ENCODE results near the gene RUNX1. TPM values are rescaled to one million over a fixed set of nuclear protein-coding genes. Genes with fewer than 3 reads are reported as not detected.

Gene RUNX1
- total and polyA plus RNA-seq, 2 of the 13 experiments (the other 11 are each of a cell fraction or from before 2014, with no cell fraction given), result 5.4 to 6.4 TPM

GRCh38 chr21:34836103-34836932 is 212.8 kb downstream of the RUNX1 start (continued):
- no peak for TF ChIP-seq CSRNP2 (CRISPR knock-in tag; conservative IDR thresholded peaks at IDR 0.05; ENCODE audit: low read depth)
- 0 out of 2 replicates have a peak, but pooled peaks have one; percentile 60 for TF ChIP-seq MEIS2 (CRISPR knock-in tag; IDR thresholded peaks at IDR 0.05)
- TF ChIP-seq DBP (CRISPR knock-in tag; IDR thresholded peaks at IDR 0.05; ENCODE audit: not compliant biosample characterization), result no peak
- TF ChIP-seq ZNF615 (CRISPR knock-in tag; IDR thresholded peaks at IDR 0.05; ENCODE audit: borderline replicate concordance), result no peak
- no peak for TF ChIP-seq ZNF530 (CRISPR knock-in tag; IDR thresholded peaks at IDR 0.05; ENCODE audit: low read depth)
- TF ChIP-seq ZNF563 (CRISPR knock-in tag; IDR thresholded peaks at IDR 0.05), result no peak
- TF ChIP-seq YEATS4 (CRISPR knock-in tag; IDR thresholded peaks at IDR 0.05; ENCODE audit: borderline replicate concordance), result no peak
- TF ChIP-seq ZNF263 (CRISPR knock-in tag; IDR thresholded peaks at IDR 0.05), result no peak
- TF ChIP-seq, protein P1, sequence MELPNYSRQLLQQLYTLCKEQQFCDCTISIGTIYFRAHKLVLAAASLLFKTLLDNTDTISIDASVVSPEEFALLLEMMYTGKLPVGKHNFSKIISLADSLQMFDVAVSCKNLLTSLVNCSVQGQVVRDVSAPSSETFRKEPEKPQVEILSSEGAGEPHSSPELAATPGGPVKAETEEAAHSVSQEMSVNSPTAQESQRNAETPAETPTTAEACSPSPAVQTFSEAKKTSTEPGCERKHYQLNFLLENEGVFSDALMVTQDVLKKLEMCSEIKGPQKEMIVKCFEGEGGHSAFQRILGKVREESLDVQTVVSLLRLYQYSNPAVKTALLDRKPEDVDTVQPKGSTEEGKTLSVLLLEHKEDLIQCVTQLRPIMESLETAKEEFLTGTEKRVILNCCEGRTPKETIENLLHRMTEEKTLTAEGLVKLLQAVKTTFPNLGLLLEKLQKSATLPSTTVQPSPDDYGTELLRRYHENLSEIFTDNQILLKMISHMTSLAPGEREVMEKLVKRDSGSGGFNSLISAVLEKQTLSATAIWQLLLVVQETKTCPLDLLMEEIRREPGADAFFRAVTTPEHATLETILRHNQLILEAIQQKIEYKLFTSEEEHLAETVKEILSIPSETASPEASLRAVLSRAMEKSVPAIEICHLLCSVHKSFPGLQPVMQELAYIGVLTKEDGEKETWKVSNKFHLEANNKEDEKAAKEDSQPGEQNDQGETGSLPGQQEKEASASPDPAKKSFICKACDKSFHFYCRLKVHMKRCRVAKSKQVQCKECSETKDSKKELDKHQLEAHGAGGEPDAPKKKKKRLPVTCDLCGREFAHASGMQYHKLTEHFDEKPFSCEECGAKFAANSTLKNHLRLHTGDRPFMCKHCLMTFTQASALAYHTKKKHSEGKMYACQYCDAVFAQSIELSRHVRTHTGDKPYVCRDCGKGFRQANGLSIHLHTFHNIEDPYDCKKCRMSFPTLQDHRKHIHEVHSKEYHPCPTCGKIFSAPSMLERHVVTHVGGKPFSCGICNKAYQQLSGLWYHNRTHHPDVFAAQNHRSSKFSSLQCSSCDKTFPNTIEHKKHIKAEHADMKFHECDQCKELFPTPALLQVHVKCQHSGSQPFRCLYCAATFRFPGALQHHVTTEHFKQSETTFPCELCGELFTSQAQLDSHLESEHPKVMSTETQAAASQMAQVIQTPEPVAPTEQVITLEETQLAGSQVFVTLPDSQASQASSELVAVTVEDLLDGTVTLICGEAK (IDR thresholded peaks at IDR 0.05), result no peak
- TF ChIP-seq, protein P1 (CRISPR knock-in tag; IDR thresholded peaks at IDR 0.05), result no peak
- TF ChIP-seq ZNF382 (CRISPR knock-in tag; IDR thresholded peaks at IDR 0.05; ENCODE audit: borderline replicate concordance), result no peak
- no peak for TF ChIP-seq HOXA5 (CRISPR knock-in tag; IDR thresholded peaks at IDR 0.05)
- no peak for TF ChIP-seq KAT8 (CRISPR knock-in tag; IDR thresholded peaks at IDR 0.05)
- no peak for TF ChIP-seq ZNF354B (CRISPR knock-in tag; IDR thresholded peaks at IDR 0.05)
- TF ChIP-seq KLF9 (CRISPR knock-in tag; IDR thresholded peaks at IDR 0.05; ENCODE audit: low read depth), result no peak
- no peak for TF ChIP-seq CERS6 (CRISPR knock-in tag; IDR thresholded peaks at IDR 0.05)
- TF ChIP-seq BHLHE40 (IDR thresholded peaks at IDR 0.05; ENCODE audit: low read length), result peak; percentile 61; the same call in 1 of the 2 replicates
- TF ChIP-seq EED (CRISPR knock-in tag; IDR thresholded peaks at IDR 0.05), result no peak

Data from HepG2 (cell line).